G401.6 (cell line): ENCODE measurements around the gene LIX1L.

Source experiments
- FAIRE-seq: peaks from 2 replicates; lab custom pipeline; 2012; peaks lifted over from hg19 to GRCh38; lab: Jason Lieb, UNC

LIX1L gene

GRCh38 chr1:145963265-145964019 lies 5.6 kb upstream of the LIX1L start:
- FAIRE-seq: no peak

- FAIRE-seq: no peak
Measured at GRCh38 chr1:145962157-145963102, 4.6 kb upstream of the LIX1L start.

- no peak for FAIRE-seq
Measured at GRCh38 chr1:145961425-145962156, 3.8 kb upstream of the LIX1L start.

- FAIRE-seq: no peak
Measured at GRCh38 chr1:145961109-145961424, 3.2 kb upstream of the LIX1L start.

- no peak for FAIRE-seq
Measured at GRCh38 chr1:145960468-145961108, 2.8 kb upstream of the LIX1L start.

GRCh38 chr1:145959957-145960467 lies 2.2 kb upstream of the LIX1L start:
- no peak for FAIRE-seq

- FAIRE-seq: no peak
Measured at GRCh38 chr1:145959333-145959732, 1.5 kb upstream of the LIX1L start.

GRCh38 chr1:145958734-145959133 lies 917 bp upstream of the LIX1L start:
- no peak for FAIRE-seq

GRCh38 chr1:145956781-145957442 lies 905 bp downstream of the LIX1L start:
- no peak for FAIRE-seq

- no peak for FAIRE-seq
Measured at GRCh38 chr1:145956361-145956760, 1.5 kb downstream of the LIX1L start.

- no peak for FAIRE-seq
Measured at GRCh38 chr1:145955436-145955835, 2.4 kb downstream of the LIX1L start.

GRCh38 chr1:145953861-145954260 lies 4.0 kb downstream of the LIX1L start:
- no peak for FAIRE-seq

GRCh38 chr1:145952903-145953302 lies 4.9 kb downstream of the LIX1L start:
- no peak for FAIRE-seq

- no peak for FAIRE-seq
Measured at GRCh38 chr1:145951526-145951925, 6.3 kb downstream of the LIX1L start.

GRCh38 chr1:145949219-145949618 lies 8.6 kb downstream of the LIX1L start:
- no peak for FAIRE-seq

GRCh38 chr1:145947551-145947950 lies 10.3 kb downstream of the LIX1L start:
- no peak for FAIRE-seq

- FAIRE-seq: no peak
Measured at GRCh38 chr1:145946477-145946986, 11.3 kb downstream of the LIX1L start.

GRCh38 chr1:145944532-145944931 lies 13.3 kb downstream of the LIX1L start:
- FAIRE-seq: no peak

GRCh38 chr1:145942871-145943270 lies 14.9 kb downstream of the LIX1L start:
- no peak for FAIRE-seq

- FAIRE-seq: no peak
Measured at GRCh38 chr1:145942405-145942804, 15.4 kb downstream of the LIX1L start.

- FAIRE-seq: no peak
Measured at GRCh38 chr1:145937436-145937835, 20.4 kb downstream of the LIX1L start.
